ENCODE measurements around the gene ARID3B.
A peak's percentile ranks its signal among the peaks of the same experiment; 100 is the strongest.

Gene ARID3B, protein sequence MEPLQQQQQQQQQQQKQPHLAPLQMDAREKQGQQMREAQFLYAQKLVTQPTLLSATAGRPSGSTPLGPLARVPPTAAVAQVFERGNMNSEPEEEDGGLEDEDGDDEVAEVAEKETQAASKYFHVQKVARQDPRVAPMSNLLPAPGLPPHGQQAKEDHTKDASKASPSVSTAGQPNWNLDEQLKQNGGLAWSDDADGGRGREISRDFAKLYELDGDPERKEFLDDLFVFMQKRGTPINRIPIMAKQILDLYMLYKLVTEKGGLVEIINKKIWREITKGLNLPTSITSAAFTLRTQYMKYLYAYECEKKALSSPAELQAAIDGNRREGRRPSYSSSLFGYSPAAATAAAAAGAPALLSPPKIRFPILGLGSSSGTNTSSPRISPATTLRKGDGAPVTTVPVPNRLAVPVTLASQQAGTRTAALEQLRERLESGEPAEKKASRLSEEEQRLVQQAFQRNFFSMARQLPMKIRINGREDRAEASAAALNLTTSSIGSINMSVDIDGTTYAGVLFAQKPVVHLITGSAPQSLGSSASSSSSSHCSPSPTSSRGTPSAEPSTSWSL

DNA sequence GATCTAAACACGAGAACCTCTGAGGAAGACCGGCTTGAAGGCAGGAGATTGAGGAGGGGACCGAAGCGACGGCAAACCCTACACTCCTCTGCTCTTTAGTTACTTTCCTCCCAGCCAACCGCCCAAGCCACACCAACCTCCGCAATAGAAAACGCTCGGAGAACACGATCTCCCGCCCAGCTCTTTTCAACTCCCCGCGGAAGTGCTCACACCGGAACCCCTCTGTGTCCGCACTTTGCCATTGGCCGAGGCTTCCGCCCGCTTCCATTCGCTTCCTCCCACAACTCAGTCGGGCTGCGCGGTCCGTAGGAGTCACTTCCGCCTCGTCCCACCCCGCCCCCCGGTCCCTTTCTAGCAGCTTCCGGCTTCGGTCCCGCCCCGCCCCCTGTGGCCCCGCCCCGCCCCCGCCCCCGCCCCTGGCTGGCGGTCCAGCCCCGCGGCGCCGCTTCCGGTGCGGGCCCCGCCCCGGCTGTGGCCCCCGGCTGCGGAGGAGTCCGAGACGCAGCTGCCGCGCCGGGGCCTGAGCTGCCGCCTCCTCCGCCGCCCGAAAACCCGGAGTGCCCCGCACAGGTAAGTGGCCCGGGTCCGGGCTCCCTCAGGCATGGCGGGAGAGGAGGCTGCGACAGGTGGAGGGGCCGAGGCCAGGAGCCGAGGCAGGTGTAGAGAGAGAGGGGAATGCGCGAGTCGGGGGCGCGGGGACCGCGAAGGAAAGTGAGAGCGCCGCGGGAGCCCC is at the start of gene ARID3B:
Gene ARID3B, plus strand, starts transcription at position 460 of the 733 bp plus-strand sequence. CDS start 2,717 bp downstream, outside the sequence.
- DNase-seq: peak; percentile 99
- Histone ChIP-seq H3K9me3 (ENCODE audit: severe bottlenecking) (no peaks in the 10 kb centered on the region), H3K27me3 (ENCODE audit: insufficient read depth, low read depth, severe bottlenecking) (no peaks in the 10 kb centered on the region), H3K36me3 (peaks cover 21% of the 10 kb centered on the region), H3K27ac (peak within 1 kb of the TSS; percentile 95), H3K4me3 (ENCODE audit: low read depth, low read length) (peak within 1 kb of the TSS; percentile 95)
- TF ChIP-seq, protein P1, sequence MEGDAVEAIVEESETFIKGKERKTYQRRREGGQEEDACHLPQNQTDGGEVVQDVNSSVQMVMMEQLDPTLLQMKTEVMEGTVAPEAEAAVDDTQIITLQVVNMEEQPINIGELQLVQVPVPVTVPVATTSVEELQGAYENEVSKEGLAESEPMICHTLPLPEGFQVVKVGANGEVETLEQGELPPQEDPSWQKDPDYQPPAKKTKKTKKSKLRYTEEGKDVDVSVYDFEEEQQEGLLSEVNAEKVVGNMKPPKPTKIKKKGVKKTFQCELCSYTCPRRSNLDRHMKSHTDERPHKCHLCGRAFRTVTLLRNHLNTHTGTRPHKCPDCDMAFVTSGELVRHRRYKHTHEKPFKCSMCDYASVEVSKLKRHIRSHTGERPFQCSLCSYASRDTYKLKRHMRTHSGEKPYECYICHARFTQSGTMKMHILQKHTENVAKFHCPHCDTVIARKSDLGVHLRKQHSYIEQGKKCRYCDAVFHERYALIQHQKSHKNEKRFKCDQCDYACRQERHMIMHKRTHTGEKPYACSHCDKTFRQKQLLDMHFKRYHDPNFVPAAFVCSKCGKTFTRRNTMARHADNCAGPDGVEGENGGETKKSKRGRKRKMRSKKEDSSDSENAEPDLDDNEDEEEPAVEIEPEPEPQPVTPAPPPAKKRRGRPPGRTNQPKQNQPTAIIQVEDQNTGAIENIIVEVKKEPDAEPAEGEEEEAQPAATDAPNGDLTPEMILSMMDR (IDR thresholded peaks at IDR 0.05; ENCODE audit: low read depth, low read length): no peak

DNA sequence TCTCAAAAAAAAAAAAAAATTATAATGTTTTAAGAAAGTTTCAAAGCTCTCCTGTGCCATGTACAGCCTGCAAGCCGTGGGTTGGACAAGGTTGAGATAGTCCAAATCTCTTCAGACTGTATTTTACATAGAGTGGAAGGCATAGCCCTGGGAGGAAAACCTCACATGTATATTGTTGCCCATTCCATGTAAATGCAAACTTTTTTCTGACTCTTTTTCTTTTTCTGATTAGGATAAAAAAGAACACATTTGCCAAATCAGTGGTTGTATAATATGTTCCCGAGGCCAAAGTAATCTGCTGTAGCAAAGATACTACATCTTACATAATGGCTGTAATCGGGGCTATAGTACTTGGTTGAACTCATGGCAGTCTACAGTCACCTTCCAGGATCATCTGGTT is 44.4 kb upstream of the ARID3B start:
- H3K4me3 ChIP-seq (ENCODE audit: low read depth, low read length): no peak overlapping the region
- DNase-seq: no peak
- TF ChIP-seq, protein P1 (IDR thresholded peaks at IDR 0.05; ENCODE audit: low read depth, low read length): no peak
- H3K9me3 ChIP-seq (ENCODE audit: severe bottlenecking): no peaks in the 10 kb centered on the region
- peaks cover 1% of the 10 kb centered on the region; the same call in 1 of the 2 replicates for H3K36me3 ChIP-seq
- no peaks in the 10 kb centered on the region for H3K27me3 ChIP-seq (ENCODE audit: insufficient read depth, low read depth, severe bottlenecking)
- H3K27ac ChIP-seq: no peak overlapping the region

DNA sequence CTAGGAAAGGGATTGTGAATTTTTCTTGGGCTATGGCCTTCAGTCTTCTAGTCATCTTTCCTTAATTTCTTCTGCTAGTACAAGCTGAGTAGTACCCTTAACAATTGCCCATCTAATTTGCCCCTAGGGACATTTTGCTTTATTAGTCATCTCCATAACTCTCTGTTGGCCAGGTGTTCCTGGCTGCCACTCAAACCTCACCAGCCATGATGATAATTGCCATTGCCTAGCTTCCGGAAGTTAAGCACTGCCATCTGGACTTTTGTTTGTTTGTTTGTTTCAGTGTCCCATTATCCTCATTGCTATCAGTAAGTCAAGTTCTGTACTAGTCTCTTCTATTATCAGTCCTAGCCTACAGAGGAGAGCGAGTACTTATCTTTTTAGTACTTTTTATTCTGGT is 43.4 kb upstream of the ARID3B start:
- no peak for DNase-seq
- Histone ChIP-seq H3K27ac (no peak overlapping the region), H3K27me3 (ENCODE audit: insufficient read depth, low read depth, severe bottlenecking) (no peaks in the 10 kb centered on the region), H3K4me3 (ENCODE audit: low read depth, low read length) (no peak overlapping the region), H3K36me3 (no peaks in the 10 kb centered on the region), H3K9me3 (ENCODE audit: severe bottlenecking) (no peaks in the 10 kb centered on the region)
- TF ChIP-seq, protein P1 (IDR thresholded peaks at IDR 0.05; ENCODE audit: low read depth, low read length): no peak

DNA sequence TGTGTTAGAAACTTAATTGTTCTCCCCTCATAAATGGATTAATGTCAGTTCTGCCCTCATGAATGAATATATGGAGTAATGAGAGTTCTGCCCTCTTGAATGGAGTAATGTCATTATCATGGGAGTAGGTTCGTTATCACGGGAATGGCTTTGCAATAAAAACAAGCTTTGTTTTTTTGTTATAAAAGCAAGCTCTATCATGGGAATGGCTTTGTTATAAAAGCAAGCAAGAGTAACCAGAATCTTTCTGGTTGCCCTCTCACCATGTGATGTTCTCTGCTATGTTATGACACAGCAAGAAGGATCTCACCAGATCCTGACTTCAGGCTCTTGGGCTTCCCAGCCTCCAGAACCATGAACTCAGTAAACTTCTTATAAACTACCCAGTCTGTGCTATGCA is 41.7 kb upstream of the ARID3B start:
- Histone ChIP-seq H3K27me3 (ENCODE audit: insufficient read depth, low read depth, severe bottlenecking) (no peaks in the 10 kb centered on the region), H3K36me3 (no peaks in the 10 kb centered on the region), H3K27ac (no peak overlapping the region), H3K9me3 (ENCODE audit: severe bottlenecking) (no peaks in the 10 kb centered on the region), H3K4me3 (ENCODE audit: low read depth, low read length) (no peak overlapping the region)
- TF ChIP-seq, protein P1 (IDR thresholded peaks at IDR 0.05; ENCODE audit: low read depth, low read length): no peak
- DNase-seq: no peak

DNA sequence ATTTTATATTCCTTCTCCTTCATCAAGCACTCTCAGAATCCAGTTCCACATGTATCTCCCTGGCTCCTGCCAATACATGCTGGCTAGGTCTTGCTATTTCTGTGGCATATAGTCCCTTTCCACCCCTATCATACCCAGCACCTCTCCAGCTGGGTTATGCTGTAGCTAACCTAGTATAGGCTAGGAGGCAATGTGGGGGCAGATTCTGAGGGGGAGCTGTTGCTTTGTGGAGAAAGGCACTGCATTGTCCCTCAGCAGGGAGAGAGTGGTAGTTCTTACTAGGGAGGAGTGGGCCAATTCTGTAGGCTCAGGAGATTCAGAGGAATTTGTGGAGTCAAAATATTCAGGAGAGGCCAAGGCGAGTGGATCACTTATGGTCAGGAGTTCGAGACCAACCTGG is 40.6 kb upstream of the ARID3B start:
- Histone ChIP-seq H3K27ac (no peak overlapping the region), H3K27me3 (ENCODE audit: insufficient read depth, low read depth, severe bottlenecking) (no peaks in the 10 kb centered on the region), H3K36me3 (no peaks in the 10 kb centered on the region), H3K4me3 (ENCODE audit: low read depth, low read length) (no peak overlapping the region), H3K9me3 (ENCODE audit: severe bottlenecking) (no peaks in the 10 kb centered on the region)
- TF ChIP-seq, protein P1 (IDR thresholded peaks at IDR 0.05; ENCODE audit: low read depth, low read length): no peak
- DNase-seq: no peak

Data from WERI-Rb-1 (cell line).